Measurements from ENCODE around the gene BEST1. TPM values are rescaled to one million over a fixed set of nuclear protein-coding genes. Genes with fewer than 3 reads are reported as not detected.

BEST1 gene
- total and polyA plus RNA-seq, 2 of the 13 experiments (the other 11 are each of a cell fraction or from before 2014, with no cell fraction given), result 0.09 to 0.65 TPM

DNA sequence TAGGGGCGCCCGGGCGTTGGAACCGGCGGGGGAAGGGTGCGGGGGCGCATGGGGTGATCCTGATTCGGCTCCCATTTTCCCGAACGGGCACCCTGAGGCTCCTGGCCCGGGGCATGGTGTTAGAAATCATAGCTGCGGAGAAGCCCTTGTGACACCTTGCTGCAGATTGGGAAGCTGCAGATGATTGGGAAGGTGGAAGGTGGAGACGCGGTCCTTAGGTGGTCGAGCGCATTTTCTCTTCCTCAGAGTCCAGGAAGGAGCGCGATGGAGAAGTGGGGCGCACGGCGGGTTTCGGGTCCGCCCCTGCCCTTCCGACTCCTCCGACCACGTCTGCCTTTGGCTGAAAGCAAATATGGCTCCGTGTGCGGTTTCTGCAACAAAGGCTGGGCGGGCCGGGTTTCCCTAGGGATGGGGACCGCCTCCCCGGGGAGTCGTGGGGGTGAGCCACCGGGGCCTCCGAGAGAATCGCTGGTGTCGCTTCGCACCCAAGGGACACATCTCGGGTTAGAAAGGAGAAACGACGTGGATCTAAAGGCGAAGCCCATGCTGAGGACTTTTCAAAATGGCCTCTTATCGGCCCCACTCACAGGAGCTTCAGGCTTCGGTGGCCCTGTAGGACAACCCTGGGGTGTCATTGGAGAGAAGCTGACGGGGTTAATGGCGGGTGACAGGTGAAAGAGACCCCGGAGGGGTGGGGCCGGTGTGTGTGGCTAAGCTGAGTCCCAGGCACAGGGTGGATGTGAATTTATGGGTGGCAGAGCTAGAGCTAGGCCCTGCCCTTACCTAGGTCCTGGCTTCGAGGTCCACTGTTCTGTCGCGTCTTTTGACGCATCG is 18.0 kb downstream of the BEST1 start (continued):
- TF ChIP-seq, protein P1, sequence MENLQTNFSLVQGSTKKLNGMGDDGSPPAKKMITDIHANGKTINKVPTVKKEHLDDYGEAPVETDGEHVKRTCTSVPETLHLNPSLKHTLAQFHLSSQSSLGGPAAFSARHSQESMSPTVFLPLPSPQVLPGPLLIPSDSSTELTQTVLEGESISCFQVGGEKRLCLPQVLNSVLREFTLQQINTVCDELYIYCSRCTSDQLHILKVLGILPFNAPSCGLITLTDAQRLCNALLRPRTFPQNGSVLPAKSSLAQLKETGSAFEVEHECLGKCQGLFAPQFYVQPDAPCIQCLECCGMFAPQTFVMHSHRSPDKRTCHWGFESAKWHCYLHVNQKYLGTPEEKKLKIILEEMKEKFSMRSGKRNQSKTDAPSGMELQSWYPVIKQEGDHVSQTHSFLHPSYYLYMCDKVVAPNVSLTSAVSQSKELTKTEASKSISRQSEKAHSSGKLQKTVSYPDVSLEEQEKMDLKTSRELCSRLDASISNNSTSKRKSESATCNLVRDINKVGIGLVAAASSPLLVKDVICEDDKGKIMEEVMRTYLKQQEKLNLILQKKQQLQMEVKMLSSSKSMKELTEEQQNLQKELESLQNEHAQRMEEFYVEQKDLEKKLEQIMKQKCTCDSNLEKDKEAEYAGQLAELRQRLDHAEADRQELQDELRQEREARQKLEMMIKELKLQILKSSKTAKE (CRISPR knock-in tag; IDR thresholded peaks at IDR 0.05; ENCODE audit: borderline replicate concordance), result no peak
- TF ChIP-seq, protein P2, sequence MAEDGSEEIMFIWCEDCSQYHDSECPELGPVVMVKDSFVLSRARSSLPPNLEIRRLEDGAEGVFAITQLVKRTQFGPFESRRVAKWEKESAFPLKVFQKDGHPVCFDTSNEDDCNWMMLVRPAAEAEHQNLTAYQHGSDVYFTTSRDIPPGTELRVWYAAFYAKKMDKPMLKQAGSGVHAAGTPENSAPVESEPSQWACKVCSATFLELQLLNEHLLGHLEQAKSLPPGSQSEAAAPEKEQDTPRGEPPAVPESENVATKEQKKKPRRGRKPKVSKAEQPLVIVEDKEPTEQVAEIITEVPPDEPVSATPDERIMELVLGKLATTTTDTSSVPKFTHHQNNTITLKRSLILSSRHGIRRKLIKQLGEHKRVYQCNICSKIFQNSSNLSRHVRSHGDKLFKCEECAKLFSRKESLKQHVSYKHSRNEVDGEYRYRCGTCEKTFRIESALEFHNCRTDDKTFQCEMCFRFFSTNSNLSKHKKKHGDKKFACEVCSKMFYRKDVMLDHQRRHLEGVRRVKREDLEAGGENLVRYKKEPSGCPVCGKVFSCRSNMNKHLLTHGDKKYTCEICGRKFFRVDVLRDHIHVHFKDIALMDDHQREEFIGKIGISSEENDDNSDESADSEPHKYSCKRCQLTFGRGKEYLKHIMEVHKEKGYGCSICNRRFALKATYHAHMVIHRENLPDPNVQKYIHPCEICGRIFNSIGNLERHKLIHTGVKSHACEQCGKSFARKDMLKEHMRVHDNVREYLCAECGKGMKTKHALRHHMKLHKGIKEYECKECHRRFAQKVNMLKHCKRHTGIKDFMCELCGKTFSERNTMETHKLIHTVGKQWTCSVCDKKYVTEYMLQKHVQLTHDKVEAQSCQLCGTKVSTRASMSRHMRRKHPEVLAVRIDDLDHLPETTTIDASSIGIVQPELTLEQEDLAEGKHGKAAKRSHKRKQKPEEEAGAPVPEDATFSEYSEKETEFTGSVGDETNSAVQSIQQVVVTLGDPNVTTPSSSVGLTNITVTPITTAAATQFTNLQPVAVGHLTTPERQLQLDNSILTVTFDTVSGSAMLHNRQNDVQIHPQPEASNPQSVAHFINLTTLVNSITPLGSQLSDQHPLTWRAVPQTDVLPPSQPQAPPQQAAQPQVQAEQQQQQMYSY (CRISPR knock-in tag; IDR thresholded peaks at IDR 0.05), result no peak; the same call in 1 of the 2 replicates
- TF ChIP-seq, protein P3, sequence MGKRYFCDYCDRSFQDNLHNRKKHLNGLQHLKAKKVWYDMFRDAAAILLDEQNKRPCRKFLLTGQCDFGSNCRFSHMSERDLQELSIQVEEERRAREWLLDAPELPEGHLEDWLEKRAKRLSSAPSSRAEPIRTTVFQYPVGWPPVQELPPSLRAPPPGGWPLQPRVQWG (CRISPR knock-in tag; IDR thresholded peaks at IDR 0.05; ENCODE audit: borderline replicate concordance, low read depth), result no peak
- TF ChIP-seq ZNF143 (CRISPR knock-in tag; IDR thresholded peaks at IDR 0.05), result no peak
- TF ChIP-seq, protein P4, sequence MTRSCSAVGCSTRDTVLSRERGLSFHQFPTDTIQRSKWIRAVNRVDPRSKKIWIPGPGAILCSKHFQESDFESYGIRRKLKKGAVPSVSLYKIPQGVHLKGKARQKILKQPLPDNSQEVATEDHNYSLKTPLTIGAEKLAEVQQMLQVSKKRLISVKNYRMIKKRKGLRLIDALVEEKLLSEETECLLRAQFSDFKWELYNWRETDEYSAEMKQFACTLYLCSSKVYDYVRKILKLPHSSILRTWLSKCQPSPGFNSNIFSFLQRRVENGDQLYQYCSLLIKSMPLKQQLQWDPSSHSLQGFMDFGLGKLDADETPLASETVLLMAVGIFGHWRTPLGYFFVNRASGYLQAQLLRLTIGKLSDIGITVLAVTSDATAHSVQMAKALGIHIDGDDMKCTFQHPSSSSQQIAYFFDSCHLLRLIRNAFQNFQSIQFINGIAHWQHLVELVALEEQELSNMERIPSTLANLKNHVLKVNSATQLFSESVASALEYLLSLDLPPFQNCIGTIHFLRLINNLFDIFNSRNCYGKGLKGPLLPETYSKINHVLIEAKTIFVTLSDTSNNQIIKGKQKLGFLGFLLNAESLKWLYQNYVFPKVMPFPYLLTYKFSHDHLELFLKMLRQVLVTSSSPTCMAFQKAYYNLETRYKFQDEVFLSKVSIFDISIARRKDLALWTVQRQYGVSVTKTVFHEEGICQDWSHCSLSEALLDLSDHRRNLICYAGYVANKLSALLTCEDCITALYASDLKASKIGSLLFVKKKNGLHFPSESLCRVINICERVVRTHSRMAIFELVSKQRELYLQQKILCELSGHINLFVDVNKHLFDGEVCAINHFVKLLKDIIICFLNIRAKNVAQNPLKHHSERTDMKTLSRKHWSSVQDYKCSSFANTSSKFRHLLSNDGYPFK (CRISPR knock-in tag; IDR thresholded peaks at IDR 0.05; ENCODE audit: borderline replicate concordance), result peak; percentile 76; the same call in 1 of the 2 replicates
- TF ChIP-seq JUNB (CRISPR knock-in tag; IDR thresholded peaks at IDR 0.05; ENCODE audit: borderline replicate concordance), result no peak
- TF ChIP-seq ONECUT2 (CRISPR knock-in tag; IDR thresholded peaks at IDR 0.05), result no peak
- no peak for TF ChIP-seq TBL1XR1 (IDR thresholded peaks at IDR 0.05; ENCODE audit: borderline replicate concordance, low read length, partially characterized antibody)
- TF ChIP-seq, protein P5, sequence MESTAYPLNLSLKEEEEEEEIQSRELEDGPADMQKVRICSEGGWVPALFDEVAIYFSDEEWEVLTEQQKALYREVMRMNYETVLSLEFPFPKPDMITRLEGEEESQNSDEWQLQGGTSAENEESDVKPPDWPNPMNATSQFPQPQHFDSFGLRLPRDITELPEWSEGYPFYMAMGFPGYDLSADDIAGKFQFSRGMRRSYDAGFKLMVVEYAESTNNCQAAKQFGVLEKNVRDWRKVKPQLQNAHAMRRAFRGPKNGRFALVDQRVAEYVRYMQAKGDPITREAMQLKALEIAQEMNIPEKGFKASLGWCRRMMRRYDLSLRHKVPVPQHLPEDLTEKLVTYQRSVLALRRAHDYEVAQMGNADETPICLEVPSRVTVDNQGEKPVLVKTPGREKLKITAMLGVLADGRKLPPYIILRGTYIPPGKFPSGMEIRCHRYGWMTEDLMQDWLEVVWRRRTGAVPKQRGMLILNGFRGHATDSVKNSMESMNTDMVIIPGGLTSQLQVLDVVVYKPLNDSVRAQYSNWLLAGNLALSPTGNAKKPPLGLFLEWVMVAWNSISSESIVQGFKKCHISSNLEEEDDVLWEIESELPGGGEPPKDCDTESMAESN (CRISPR knock-in tag; conservative IDR thresholded peaks at IDR 0.05), result no peak
- no peak for TF ChIP-seq ZNF614 (CRISPR knock-in tag; IDR thresholded peaks at IDR 0.05; ENCODE audit: borderline replicate concordance)
- TF ChIP-seq ZNF17 (CRISPR knock-in tag; IDR thresholded peaks at IDR 0.05), result no peak
- no peak for TF ChIP-seq ZBTB42 (CRISPR knock-in tag; IDR thresholded peaks at IDR 0.05)
- TF ChIP-seq, protein P6, sequence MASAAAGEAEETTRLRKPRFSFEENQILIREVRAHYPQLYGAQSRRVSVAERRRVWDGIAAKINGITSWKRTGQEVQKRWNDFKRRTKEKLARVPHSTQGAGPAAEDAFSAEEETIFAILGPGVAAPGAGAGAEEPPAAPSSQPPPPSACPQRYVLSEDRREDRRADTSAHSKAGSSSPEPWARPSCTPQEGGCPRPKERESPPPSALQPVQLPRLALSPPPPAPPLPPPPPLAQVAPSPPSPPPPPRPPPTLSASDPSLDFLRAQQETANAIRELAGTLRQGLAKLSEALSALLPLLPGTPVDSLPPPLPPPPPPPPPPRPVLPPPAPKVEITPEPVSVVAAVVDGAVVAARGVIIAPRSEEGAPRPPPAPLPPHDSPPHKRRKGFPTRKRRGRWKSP (CRISPR knock-in tag; IDR thresholded peaks at IDR 0.05), result no peak
- 0 out of 4 replicates have a peak, but pooled peaks of 1 of the 2 experiments have one; percentile 23 for TF ChIP-seq KLF16 (CRISPR knock-in tag; IDR thresholded peaks at IDR 0.05)
